ENCODE measurements around the gene GALR2.

The GALR2 gene

GRCh38 chr17:76104140-76104895, 29.7 kb downstream of the GALR2 start:
- TF ChIP-seq, protein P1, sequence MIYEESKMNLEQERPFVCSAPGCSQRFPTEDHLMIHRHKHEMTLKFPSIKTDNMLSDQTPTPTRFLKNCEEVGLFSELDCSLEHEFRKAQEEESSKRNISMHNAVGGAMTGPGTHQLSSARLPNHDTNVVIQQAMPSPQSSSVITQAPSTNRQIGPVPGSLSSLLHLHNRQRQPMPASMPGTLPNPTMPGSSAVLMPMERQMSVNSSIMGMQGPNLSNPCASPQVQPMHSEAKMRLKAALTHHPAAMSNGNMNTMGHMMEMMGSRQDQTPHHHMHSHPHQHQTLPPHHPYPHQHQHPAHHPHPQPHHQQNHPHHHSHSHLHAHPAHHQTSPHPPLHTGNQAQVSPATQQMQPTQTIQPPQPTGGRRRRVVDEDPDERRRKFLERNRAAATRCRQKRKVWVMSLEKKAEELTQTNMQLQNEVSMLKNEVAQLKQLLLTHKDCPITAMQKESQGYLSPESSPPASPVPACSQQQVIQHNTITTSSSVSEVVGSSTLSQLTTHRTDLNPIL (CRISPR knock-in tag; IDR thresholded peaks at IDR 0.05; ENCODE audit: low read depth): no peak
- TF ChIP-seq, protein P2, sequence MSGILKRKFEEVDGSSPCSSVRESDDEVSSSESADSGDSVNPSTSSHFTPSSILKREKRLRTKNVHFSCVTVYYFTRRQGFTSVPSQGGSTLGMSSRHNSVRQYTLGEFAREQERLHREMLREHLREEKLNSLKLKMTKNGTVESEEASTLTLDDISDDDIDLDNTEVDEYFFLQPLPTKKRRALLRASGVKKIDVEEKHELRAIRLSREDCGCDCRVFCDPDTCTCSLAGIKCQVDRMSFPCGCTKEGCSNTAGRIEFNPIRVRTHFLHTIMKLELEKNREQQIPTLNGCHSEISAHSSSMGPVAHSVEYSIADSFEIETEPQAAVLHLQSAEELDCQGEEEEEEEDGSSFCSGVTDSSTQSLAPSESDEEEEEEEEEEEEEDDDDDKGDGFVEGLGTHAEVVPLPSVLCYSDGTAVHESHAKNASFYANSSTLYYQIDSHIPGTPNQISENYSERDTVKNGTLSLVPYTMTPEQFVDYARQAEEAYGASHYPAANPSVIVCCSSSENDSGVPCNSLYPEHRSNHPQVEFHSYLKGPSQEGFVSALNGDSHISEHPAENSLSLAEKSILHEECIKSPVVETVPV (CRISPR knock-in tag; IDR thresholded peaks at IDR 0.05): no peak
- TF ChIP-seq ZFP30 (CRISPR knock-in tag; IDR thresholded peaks at IDR 0.05) (no peak), TCF4 (CRISPR knock-in tag; IDR thresholded peaks at IDR 0.05; ENCODE audit: borderline replicate concordance) (no peak)

DNA sequence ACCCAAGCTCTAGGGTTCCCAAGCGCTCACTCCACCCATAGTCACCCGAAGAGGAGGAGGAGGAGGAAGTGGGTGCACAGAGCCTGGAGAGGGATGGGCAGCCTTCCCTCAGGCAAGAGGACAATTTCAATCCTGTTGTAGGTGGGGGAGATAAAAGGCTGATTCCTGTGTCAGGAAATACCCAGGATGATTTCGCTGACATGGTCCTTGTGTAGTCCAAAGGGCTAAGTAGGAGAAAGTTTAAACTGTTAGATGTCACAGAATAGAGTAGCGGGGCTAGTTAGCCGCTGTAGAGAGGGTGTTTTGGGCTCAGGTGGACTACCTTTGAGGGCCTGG, 30.3 kb downstream of the GALR2 start:
- ATAC-seq: no peak
- TF ChIP-seq TCF4 (CRISPR knock-in tag; IDR thresholded peaks at IDR 0.05; ENCODE audit: borderline replicate concordance): no peak
- no peak for TF ChIP-seq TOX (CRISPR knock-in tag; IDR thresholded peaks at IDR 0.05; ENCODE audit: borderline replicate concordance)
- no peak for TF ChIP-seq ZNF565 (CRISPR knock-in tag; conservative IDR thresholded peaks at IDR 0.05; ENCODE audit: low read depth)
- no peak for TF ChIP-seq ZFP3 (CRISPR knock-in tag; IDR thresholded peaks at IDR 0.05)
- TF ChIP-seq, protein P2 (CRISPR knock-in tag; IDR thresholded peaks at IDR 0.05): no peak
- TF ChIP-seq PATZ1 (CRISPR knock-in tag; IDR thresholded peaks at IDR 0.05; ENCODE audit: borderline replicate concordance): no peak
- no peak for TF ChIP-seq ESRRG (CRISPR knock-in tag; IDR thresholded peaks at IDR 0.05)
- no peak for TF ChIP-seq CSDC2 (CRISPR knock-in tag; IDR thresholded peaks at IDR 0.05)
- no peak for TF ChIP-seq ZFP30 (CRISPR knock-in tag; IDR thresholded peaks at IDR 0.05)
- TF ChIP-seq ISL1 (CRISPR knock-in tag; IDR thresholded peaks at IDR 0.05): no peak
- TF ChIP-seq OSR1 (CRISPR knock-in tag; IDR thresholded peaks at IDR 0.05): no peak
- no peak for TF ChIP-seq BACH2 (CRISPR knock-in tag; IDR thresholded peaks at IDR 0.05; ENCODE audit: borderline replicate concordance)
- TF ChIP-seq, protein P1 (CRISPR knock-in tag; IDR thresholded peaks at IDR 0.05; ENCODE audit: low read depth): no peak
- no peak for TF ChIP-seq GLIS3 (CRISPR knock-in tag; IDR thresholded peaks at IDR 0.05)
- no peak for TF ChIP-seq SNAI2 (CRISPR knock-in tag; IDR thresholded peaks at IDR 0.05)
- TF ChIP-seq ZNF70 (CRISPR knock-in tag; IDR thresholded peaks at IDR 0.05): no peak
- no peak for TF ChIP-seq TSHZ2 (CRISPR knock-in tag; IDR thresholded peaks at IDR 0.05)
- TF ChIP-seq, protein P3, sequence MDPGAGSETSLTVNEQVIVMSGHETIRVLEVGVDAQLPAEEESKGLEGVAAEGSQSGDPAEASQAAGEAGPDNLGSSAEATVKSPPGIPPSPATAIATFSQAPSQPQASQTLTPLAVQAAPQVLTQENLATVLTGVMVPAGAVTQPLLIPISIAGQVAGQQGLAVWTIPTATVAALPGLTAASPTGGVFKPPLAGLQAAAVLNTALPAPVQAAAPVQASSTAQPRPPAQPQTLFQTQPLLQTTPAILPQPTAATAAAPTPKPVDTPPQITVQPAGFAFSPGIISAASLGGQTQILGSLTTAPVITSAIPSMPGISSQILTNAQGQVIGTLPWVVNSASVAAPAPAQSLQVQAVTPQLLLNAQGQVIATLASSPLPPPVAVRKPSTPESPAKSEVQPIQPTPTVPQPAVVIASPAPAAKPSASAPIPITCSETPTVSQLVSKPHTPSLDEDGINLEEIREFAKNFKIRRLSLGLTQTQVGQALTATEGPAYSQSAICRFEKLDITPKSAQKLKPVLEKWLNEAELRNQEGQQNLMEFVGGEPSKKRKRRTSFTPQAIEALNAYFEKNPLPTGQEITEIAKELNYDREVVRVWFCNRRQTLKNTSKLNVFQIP (CRISPR knock-in tag; IDR thresholded peaks at IDR 0.05; ENCODE audit: borderline replicate concordance, low read depth): no peak

More at GRCh38 chr17:76104140-76104895, 29.7 kb downstream of the GALR2 start:
- ATAC-seq: no peak
